Loucy (cell line): ENCODE data around the gene PSMB3.

Source experiments
- H2AFZ ChIP-seq: fragments of 200-600 bp; sonication (generic); 2 replicates; pipeline ENCODE4 v1.6.0; 2016; ENCODE audit warnings: antibody characterized with exemption, mild to moderate bottlenecking, low read length, moderate library complexity
- H3F3A ChIP-seq: fragments of 200-600 bp; 2 replicates; pipeline ENCODE4 v1.6.0; 2016; ENCODE audit warnings: antibody characterized with exemption, low read depth, mild to moderate bottlenecking
- H3K27me3 ChIP-seq: fragments of 200-600 bp; sonication (generic); 2 replicates; pipeline ENCODE4 v1.6.1; 2014; ENCODE audit warnings: low read length, mild to moderate bottlenecking; ENCODE audit not compliant: insufficient read depth, poor library complexity, severe bottlenecking
- H3K36me3 ChIP-seq: fragments of 200-600 bp; sonication (generic); 2 replicates; pipeline ENCODE4 v1.6.1; 2016; ENCODE audit warnings: low read length; ENCODE audit not compliant: insufficient read depth
- H3K4me1 ChIP-seq: fragments of 200-600 bp; sonication (generic); 2 replicates; pipeline ENCODE4 v1.5.1; 2014; ENCODE audit warnings: low read length, mild to moderate bottlenecking; ENCODE audit not compliant: insufficient read depth, poor library complexity, severe bottlenecking
- H3K4me2 ChIP-seq: fragments of 200-600 bp; sonication (generic); 2 replicates; pipeline ENCODE4 v1.6.0; 2014; ENCODE audit warnings: antibody characterized with exemption, low read length, low read depth, mild to moderate bottlenecking; ENCODE audit not compliant: poor library complexity, severe bottlenecking
- H3K4me3 ChIP-seq: fragments of 200-600 bp; sonication (generic); 2 replicates; pipeline ENCODE4 v1.5.1; 2014; ENCODE audit warnings: low read length, mild to moderate bottlenecking, mixed read lengths; ENCODE audit not compliant: poor library complexity, severe bottlenecking
- H3K79me2 ChIP-seq: fragments of 200-600 bp; sonication (generic); 2 replicates; pipeline ENCODE4 v1.6.1; 2014; ENCODE audit warnings: low read length; ENCODE audit not compliant: insufficient read depth
- H3K9ac ChIP-seq: fragments of 200-600 bp; sonication (generic); 2 replicates; pipeline ENCODE4 v1.6.0; 2014; ENCODE audit warnings: mild to moderate bottlenecking, low read depth, low read length, moderate library complexity; ENCODE audit not compliant: poor library complexity, severe bottlenecking
- H3K9me2 ChIP-seq: fragments of 200-600 bp; sonication (generic); replicated peaks from 2 replicates; pipeline ENCODE4 v1.6.1; 2016; ENCODE audit warnings: low read depth, low read length, mixed read lengths
- H3K9me3 ChIP-seq: fragments of 200-600 bp; sonication (generic); 2 replicates; pipeline ENCODE4 v1.6.1; 2014; ENCODE audit warnings: mild to moderate bottlenecking, antibody characterized with exemption, low read length, low read depth; ENCODE audit not compliant: insufficient read depth
- H4K20me1 ChIP-seq: fragments of 200-600 bp; sonication (generic); 2 replicates; pipeline ENCODE4 v1.6.0; 2014; ENCODE audit warnings: antibody characterized with exemption, low read length, mild to moderate bottlenecking; ENCODE audit not compliant: insufficient read depth, poor library complexity, severe bottlenecking
- CTCF ChIP-seq: fragments of 200-600 bp; sonication (generic); conservative IDR thresholded peaks from 2 replicates; pipeline ENCODE4 v1.5.1; 2014; ENCODE audit warnings: mild to moderate bottlenecking, antibody characterized with exemption, low read length
- EZH2phosphoT487 ChIP-seq: fragments of 200-600 bp; IDR thresholded peaks from 2 replicates; pipeline ENCODE4 v1.6.1; 2018; ENCODE audit warnings: antibody characterized with exemption, mild to moderate bottlenecking, moderate library complexity, borderline replicate concordance

Gene PSMB3

GRCh38 chr17:38719289-38719942 lies 33.1 kb upstream of the PSMB3 start:
- Histone ChIP-seq H3K36me3 (peaks cover 13% of the 10 kb centered on the region; the same call in 1 of the 2 replicates), H2AFZ (no peak overlapping the region), H3K4me3 (no peak overlapping the region), H3K9me3 (no peaks in the 10 kb centered on the region), H3K4me2 (no peak overlapping the region), H3K4me1 (no peaks in the 10 kb centered on the region), H4K20me1 (no peaks in the 10 kb centered on the region), H3K9ac (no peak overlapping the region), H3K27me3 (no peaks in the 10 kb centered on the region), H3K79me2 (no peaks in the 10 kb centered on the region), H3F3A (no peaks in the 10 kb centered on the region), H3K9me2 (no peaks in the 10 kb centered on the region)
- TF ChIP-seq CTCF (no peak), EZH2phosphoT487 (no peak)

GRCh38 chr17:38719943-38720641 lies 32.4 kb upstream of the PSMB3 start:
- H3K9ac ChIP-seq: no peak overlapping the region
- peaks cover 13% of the 10 kb centered on the region; the same call in 1 of the 2 replicates for H3K36me3 ChIP-seq
- H3K4me2 ChIP-seq: no peak overlapping the region
- no peak overlapping the region for H3K4me3 ChIP-seq
- no peaks in the 10 kb centered on the region for H3K9me2 ChIP-seq
- H3F3A ChIP-seq: no peaks in the 10 kb centered on the region
- H3K27me3 ChIP-seq: no peaks in the 10 kb centered on the region
- no peaks in the 10 kb centered on the region for H4K20me1 ChIP-seq
- H3K79me2 ChIP-seq: no peaks in the 10 kb centered on the region
- TF ChIP-seq CTCF: no peak
- TF ChIP-seq EZH2phosphoT487: no peak
- no peaks in the 10 kb centered on the region for H3K9me3 ChIP-seq
- no peak overlapping the region for H2AFZ ChIP-seq
- no peaks in the 10 kb centered on the region for H3K4me1 ChIP-seq

- H4K20me1 ChIP-seq: no peaks in the 10 kb centered on the region
These were observed 31.6 kb upstream of the PSMB3 start for GRCh38 chr17:38720941-38721340.

More at GRCh38 chr17:38720941-38721340, 31.6 kb upstream of the PSMB3 start:
- no peaks in the 10 kb centered on the region for H3K9me2 ChIP-seq
- no peak overlapping the region for H3K4me3 ChIP-seq
- no peaks in the 10 kb centered on the region for H3K79me2 ChIP-seq
- H3K9me3 ChIP-seq: no peaks in the 10 kb centered on the region
- H3F3A ChIP-seq: no peaks in the 10 kb centered on the region
- H3K27me3 ChIP-seq: no peaks in the 10 kb centered on the region
- H2AFZ ChIP-seq: no peak overlapping the region
- no peak overlapping the region for H3K4me2 ChIP-seq
- no peaks in the 10 kb centered on the region for H3K4me1 ChIP-seq
- no peak overlapping the region for H3K9ac ChIP-seq
- peaks cover 8% of the 10 kb centered on the region; the same call in 1 of the 2 replicates for H3K36me3 ChIP-seq
- TF ChIP-seq EZH2phosphoT487: no peak
- no peak for TF ChIP-seq CTCF
